Measurements from ENCODE around the gene PGC. TPM values are rescaled to one million over a fixed set of nuclear protein-coding genes. Genes with fewer than 3 reads are reported as not detected.

PGC gene
- total and polyA plus RNA-seq, 9 donors, result 0.53 to 0.94 (median 0.81) TPM; not detected in 6

DNA sequence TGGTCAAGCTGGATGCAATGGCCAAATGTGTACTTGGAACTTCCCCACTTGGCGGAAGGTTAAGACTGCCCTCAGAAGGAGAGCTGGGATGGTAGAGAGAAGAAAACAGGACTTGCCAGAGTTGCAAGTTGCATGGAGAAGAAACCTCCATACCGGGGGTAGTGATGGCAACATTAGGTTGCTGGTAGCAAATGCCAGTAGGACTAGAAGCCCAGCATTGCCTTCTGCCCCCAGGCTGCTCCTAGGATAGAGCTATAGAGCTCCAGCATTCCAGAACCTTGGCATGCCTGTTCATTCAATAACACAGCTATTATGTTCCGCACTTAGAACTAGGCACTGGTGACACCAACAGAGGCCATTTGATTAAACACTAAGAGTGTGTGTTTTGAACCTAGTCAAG is 38.3 kb downstream of the PGC start:
- no peaks in the 10 kb centered on the region for H3K36me3 ChIP-seq
- H3K4me1 ChIP-seq (ENCODE audit: insufficient read depth), result peaks cover 1% of the 10 kb centered on the region
- TF ChIP-seq EP300 (IDR thresholded peaks at IDR 0.05) (no peak), POLR2A (IDR thresholded peaks at IDR 0.05) (no peak)
- TF ChIP-seq, protein P1, sequence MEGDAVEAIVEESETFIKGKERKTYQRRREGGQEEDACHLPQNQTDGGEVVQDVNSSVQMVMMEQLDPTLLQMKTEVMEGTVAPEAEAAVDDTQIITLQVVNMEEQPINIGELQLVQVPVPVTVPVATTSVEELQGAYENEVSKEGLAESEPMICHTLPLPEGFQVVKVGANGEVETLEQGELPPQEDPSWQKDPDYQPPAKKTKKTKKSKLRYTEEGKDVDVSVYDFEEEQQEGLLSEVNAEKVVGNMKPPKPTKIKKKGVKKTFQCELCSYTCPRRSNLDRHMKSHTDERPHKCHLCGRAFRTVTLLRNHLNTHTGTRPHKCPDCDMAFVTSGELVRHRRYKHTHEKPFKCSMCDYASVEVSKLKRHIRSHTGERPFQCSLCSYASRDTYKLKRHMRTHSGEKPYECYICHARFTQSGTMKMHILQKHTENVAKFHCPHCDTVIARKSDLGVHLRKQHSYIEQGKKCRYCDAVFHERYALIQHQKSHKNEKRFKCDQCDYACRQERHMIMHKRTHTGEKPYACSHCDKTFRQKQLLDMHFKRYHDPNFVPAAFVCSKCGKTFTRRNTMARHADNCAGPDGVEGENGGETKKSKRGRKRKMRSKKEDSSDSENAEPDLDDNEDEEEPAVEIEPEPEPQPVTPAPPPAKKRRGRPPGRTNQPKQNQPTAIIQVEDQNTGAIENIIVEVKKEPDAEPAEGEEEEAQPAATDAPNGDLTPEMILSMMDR (IDR thresholded peaks at IDR 0.05), result no peak
- no peaks in the 10 kb centered on the region for H3K9me3 ChIP-seq
- no peak overlapping the region for H3K27ac ChIP-seq
- no peak overlapping the region for H3K4me3 ChIP-seq
- no peaks in the 10 kb centered on the region for H3K27me3 ChIP-seq
- no peak for DNase-seq
- WGBS, 3 donors, result 96 to 99% (median 96%) methylated on average over 3 of the region's 3 CpGs
- intact Hi-C loops (cut with DNase I), result no loop called here

DNA sequence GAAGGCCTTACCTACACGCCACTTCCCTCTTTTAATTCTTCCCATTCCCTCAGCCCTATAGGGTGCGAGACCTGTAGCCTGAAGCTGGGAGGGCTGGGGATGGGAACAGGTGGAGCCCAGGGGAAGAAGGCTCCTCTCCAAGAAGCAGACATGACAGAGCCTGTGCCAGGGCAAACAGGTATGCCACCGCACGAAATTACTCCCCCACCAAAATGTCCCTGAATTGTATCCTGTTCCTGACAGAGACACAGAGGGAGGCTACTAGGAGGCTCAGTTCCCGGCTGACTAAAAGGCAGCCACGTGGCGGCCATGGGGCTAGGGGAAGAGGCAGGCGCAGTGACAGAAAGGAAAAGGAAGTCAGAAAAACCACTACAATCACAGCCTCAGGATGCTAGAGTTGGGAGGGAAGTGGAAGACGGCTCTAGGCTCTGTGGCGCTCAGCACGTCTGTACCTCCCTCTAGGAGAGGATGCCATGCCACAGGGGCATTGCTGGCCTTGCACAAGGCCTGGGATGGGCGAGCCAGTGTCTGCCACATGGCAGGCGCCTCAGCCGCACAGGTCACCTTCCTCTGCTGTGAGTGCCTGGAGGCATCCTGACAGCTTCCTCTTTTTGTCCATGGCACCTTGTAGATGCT is 39.5 kb downstream of the PGC start:
- Histone ChIP-seq H3K9me3 (no peaks in the 10 kb centered on the region), H3K4me1 (ENCODE audit: insufficient read depth) (peaks cover 1% of the 10 kb centered on the region), H3K36me3 (no peaks in the 10 kb centered on the region), H3K27me3 (no peaks in the 10 kb centered on the region), H3K27ac (no peak overlapping the region), H3K4me3 (no peak overlapping the region)
- WGBS, 3 donors, result 82 to 86% (median 86%) methylated on average over 14 of the region's 14 CpGs
- TF ChIP-seq POLR2A (IDR thresholded peaks at IDR 0.05) (no peak), EP300 (IDR thresholded peaks at IDR 0.05) (no peak)
- TF ChIP-seq, protein P1 (IDR thresholded peaks at IDR 0.05), result no peak
- no peak for DNase-seq
- intact Hi-C loops (cut with DNase I), result no loop called here

DNA sequence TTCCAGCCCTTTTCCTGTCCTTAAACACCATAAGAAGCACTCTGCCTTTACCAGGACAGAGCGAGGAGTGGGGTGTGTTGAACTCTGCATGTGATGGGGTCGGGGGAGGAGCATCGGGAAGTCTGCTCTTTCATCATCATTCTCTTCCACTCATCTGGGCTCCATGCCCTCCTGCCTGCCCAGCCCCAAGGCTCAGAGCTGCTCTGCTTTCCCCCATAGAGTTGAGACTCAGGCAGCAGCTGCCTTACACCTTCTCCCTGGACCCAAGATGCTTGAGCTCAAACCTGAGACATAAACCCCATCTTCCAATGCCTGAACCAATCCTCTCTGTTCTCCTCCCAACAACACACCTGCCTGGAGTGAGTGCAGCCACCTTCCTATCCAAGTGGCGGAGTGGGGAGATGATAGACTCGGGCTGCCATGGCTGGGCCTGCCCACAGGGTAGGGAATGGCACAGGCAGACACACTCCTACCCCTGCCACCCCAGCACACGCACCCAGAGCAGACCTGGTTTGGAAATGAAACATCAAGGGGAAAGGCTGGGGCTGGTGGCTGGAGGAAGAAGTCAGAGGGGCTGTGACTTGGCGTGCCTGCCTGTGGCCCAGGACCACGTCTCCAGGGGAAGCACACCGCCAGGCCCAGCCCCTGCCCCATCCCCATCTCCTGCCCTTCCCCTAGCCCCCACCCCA is 40.2 kb downstream of the PGC start:
- TF ChIP-seq, protein P1 (IDR thresholded peaks at IDR 0.05), result no peak
- no peak for TF ChIP-seq EP300 (IDR thresholded peaks at IDR 0.05)
- no peak for TF ChIP-seq POLR2A (IDR thresholded peaks at IDR 0.05)
- intact Hi-C loops (cut with DNase I), result no loop called here
- Histone ChIP-seq H3K27me3 (no peaks in the 10 kb centered on the region), H3K9me3 (no peaks in the 10 kb centered on the region), H3K4me3 (no peak overlapping the region), H3K36me3 (no peaks in the 10 kb centered on the region), H3K4me1 (ENCODE audit: insufficient read depth) (peaks cover 1% of the 10 kb centered on the region), H3K27ac (no peak overlapping the region)
- WGBS, 3 donors, result 77 to 80% (median 79%) methylated on average over 9 of the region's 9 CpGs
- DNase-seq, result peak in 2 of 5 donors; percentile 34 to 45

GRCh38 chr6:41705996-41706835 is 41.0 kb downstream of the PGC start:
- H3K9me3 ChIP-seq, result no peaks in the 10 kb centered on the region
- H3K4me1 ChIP-seq (ENCODE audit: insufficient read depth), result peaks cover 1% of the 10 kb centered on the region
- intact Hi-C loops (cut with DNase I), result no loop called here
- TF ChIP-seq POLR2A (IDR thresholded peaks at IDR 0.05), result no peak
- TF ChIP-seq, protein P1 (IDR thresholded peaks at IDR 0.05), result no peak
- no peak overlapping the region for H3K4me3 ChIP-seq
- peak; percentile 30 to 53 (median 46) for DNase-seq
- no peaks in the 10 kb centered on the region for H3K27me3 ChIP-seq
- no peak overlapping the region for H3K27ac ChIP-seq
- H3K36me3 ChIP-seq, result no peaks in the 10 kb centered on the region
- WGBS, 3 donors, result 59 to 70% (median 69%) methylated on average over 15 of the region's 15 CpGs

Measured in ovary (tissue), 9 donors.